Measurements from ENCODE around the gene OR8G5.

GRCh38 chr11:124219126-124219525 lies 37.0 kb upstream of the OR8G5 start:
- TF ChIP-seq, protein P1, sequence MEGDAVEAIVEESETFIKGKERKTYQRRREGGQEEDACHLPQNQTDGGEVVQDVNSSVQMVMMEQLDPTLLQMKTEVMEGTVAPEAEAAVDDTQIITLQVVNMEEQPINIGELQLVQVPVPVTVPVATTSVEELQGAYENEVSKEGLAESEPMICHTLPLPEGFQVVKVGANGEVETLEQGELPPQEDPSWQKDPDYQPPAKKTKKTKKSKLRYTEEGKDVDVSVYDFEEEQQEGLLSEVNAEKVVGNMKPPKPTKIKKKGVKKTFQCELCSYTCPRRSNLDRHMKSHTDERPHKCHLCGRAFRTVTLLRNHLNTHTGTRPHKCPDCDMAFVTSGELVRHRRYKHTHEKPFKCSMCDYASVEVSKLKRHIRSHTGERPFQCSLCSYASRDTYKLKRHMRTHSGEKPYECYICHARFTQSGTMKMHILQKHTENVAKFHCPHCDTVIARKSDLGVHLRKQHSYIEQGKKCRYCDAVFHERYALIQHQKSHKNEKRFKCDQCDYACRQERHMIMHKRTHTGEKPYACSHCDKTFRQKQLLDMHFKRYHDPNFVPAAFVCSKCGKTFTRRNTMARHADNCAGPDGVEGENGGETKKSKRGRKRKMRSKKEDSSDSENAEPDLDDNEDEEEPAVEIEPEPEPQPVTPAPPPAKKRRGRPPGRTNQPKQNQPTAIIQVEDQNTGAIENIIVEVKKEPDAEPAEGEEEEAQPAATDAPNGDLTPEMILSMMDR (IDR thresholded peaks at IDR 0.05) = no peak
- TF ChIP-seq EP300 (IDR thresholded peaks at IDR 0.05) = no peak
